H1 (cell line): Measurements from ENCODE around the gene RPS6KA4. TPM values are rescaled to one million over a fixed set of nuclear protein-coding genes. Genes with fewer than 3 reads are reported as not detected.

Experiments
- CTCF ChIA-PET: fragments of 300-600 bp; sonication (Branson Sonifier 250); formaldehyde crosslinking; loops from one replicate; lab custom pipeline; 2021; ENCODE audit not compliant: partially characterized antibody; lab: Charles Lee
- POLR2A ChIA-PET: fragments of 300-600 bp; sonication (Branson Sonifier 250); formaldehyde crosslinking; loops from one replicate; lab custom pipeline; 2021; ENCODE audit warnings: inconsistent platforms; ENCODE audit not compliant: partially characterized antibody; lab: Charles Lee
- DNase-seq, 2 experiments: peaks; one replicate each; pipeline versions ENCODE4 v3.0.0 to v3.0.0-alpha.2; 2010 to 2022; ENCODE audit warnings: low spot score in 2 of 2, low read depth in 1 of 2, mixed read lengths in 1 of 2
- FAIRE-seq: peaks from 2 replicates; lab custom pipeline; 2011; peaks lifted over from hg19 to GRCh38; lab: Jason Lieb, UNC
- H2AFZ ChIP-seq: 2 replicates; pipeline ENCODE4 v1.8.1; 2012; ENCODE audit warnings: low read length, inconsistent platforms
- H2AK5ac ChIP-seq: 2 replicates; pipeline ENCODE4 v1.6.1; 2013; ENCODE audit warnings: low read depth, low read length
- H2BK120ac ChIP-seq: replicated peaks from 2 replicates; pipeline ENCODE3; 2013; ENCODE audit warnings: low read depth, low read length, inconsistent platforms
- H2BK12ac ChIP-seq: 2 replicates; pipeline ENCODE4 v1.6.1; 2013; ENCODE audit warnings: low read depth, low read length
- H2BK15ac ChIP-seq: 2 replicates; pipeline ENCODE4 v1.6.1; 2013; ENCODE audit warnings: low read length
- H2BK20ac ChIP-seq: 2 replicates; pipeline ENCODE4 v1.6.1; 2013; ENCODE audit warnings: low read length
- H2BK5ac ChIP-seq: 2 replicates; pipeline ENCODE4 v1.6.1; 2013; ENCODE audit warnings: low read depth, low read length
- H3K14ac ChIP-seq: 2 replicates; pipeline ENCODE4 v1.6.1; 2013; ENCODE audit warnings: inconsistent platforms; ENCODE audit not compliant: insufficient read length
- H3K18ac ChIP-seq: 2 replicates; pipeline ENCODE4 v1.6.1; 2013; ENCODE audit warnings: low read length; ENCODE audit errors: extremely low read depth
- H3K23ac ChIP-seq: 2 replicates; pipeline ENCODE4 v1.6.1; 2013; ENCODE audit warnings: inconsistent platforms; ENCODE audit not compliant: insufficient read length
- H3K23me2 ChIP-seq: 2 replicates; pipeline ENCODE4 v1.6.1; 2013; ENCODE audit warnings: low read depth, low read length
- H3K27ac ChIP-seq: 2 replicates; pipeline ENCODE4 v1.6.1; 2011; ENCODE audit warnings: low read depth, low read length, inconsistent platforms
- H3K27me3 ChIP-seq, 4 experiments: replicated peaks in 1 of 4; 1 replicate in 1 of 4; 2 replicates in 3 of 4; pipeline versions ENCODE4 v1.6.1 to v1.8.1; 2011 to 2013; ENCODE audit warnings: low read length in 3 of 4, mild to moderate bottlenecking in 3 of 4, inconsistent platforms in 2 of 4, mixed read lengths in 2 of 4, moderate library complexity in 1 of 4; ENCODE audit not compliant: control insufficient read depth in 3 of 4, insufficient read depth in 3 of 4; ENCODE audit errors: extremely low read depth in 1 of 4
- H3K36me3 ChIP-seq, 4 experiments: 2 replicates each; pipeline versions ENCODE4 v1.6.1 to v1.8.1; 2011 to 2013; ENCODE audit warnings: mild to moderate bottlenecking in 4 of 4, low read length in 3 of 4, moderate library complexity in 2 of 4, control low read depth in 1 of 4, inconsistent platforms in 1 of 4; ENCODE audit not compliant: insufficient read depth in 4 of 4, control insufficient read depth in 2 of 4
- H3K4ac ChIP-seq: replicated peaks from 2 replicates; pipeline ENCODE3; 2013; ENCODE audit warnings: low read length, low read depth, mixed read lengths, inconsistent platforms; ENCODE audit not compliant: insufficient read length
- H3K4me1 ChIP-seq, 4 experiments: replicated peaks in 1 of 4; 1 replicate in 1 of 4; 2 replicates in 3 of 4; pipeline versions ENCODE4 v1.6.1 to v1.8.1; 2011 to 2013; ENCODE audit warnings: low read length in 3 of 4, inconsistent platforms in 2 of 4, mixed read lengths in 1 of 4; ENCODE audit not compliant: insufficient read depth in 4 of 4, control insufficient read depth in 3 of 4
- H3K4me2 ChIP-seq, 2 experiments: 2 replicates each; pipeline versions ENCODE4 v1.6.1 to v1.8.1; 2011 to 2013; ENCODE audit warnings: low read depth in 2 of 2, low read length in 2 of 2, control low read depth in 1 of 2, inconsistent platforms in 1 of 2, mild to moderate bottlenecking in 1 of 2; ENCODE audit not compliant: insufficient read depth in 1 of 2
- H3K4me3 ChIP-seq, 4 experiments: fragments of 200-600, 300-600 bp in 1 of 4; sonication (generic), shearing (Covaris generic), sonication (Bioruptor Twin) in 1 of 4; 2 replicates each; pipeline versions ENCODE4 v1.5.1 to v1.8.1; 2011 to 2016; ENCODE audit warnings: low read length in 4 of 4, low read depth in 3 of 4, control low read depth in 2 of 4, inconsistent platforms in 2 of 4, mild to moderate bottlenecking in 2 of 4, mixed read lengths in 1 of 4, moderate library complexity in 1 of 4; ENCODE audit not compliant: insufficient read depth in 2 of 4; ENCODE audit errors: extremely low read depth in 1 of 4
- H3K56ac ChIP-seq: replicated peaks from 2 replicates; pipeline ENCODE3; 2013; ENCODE audit warnings: low read depth, mild to moderate bottlenecking, mixed read lengths, low read length, inconsistent platforms; ENCODE audit not compliant: insufficient read length
- H3K79me1 ChIP-seq: 2 replicates; pipeline ENCODE4 v1.6.1; 2013; ENCODE audit warnings: low read depth, low read length, control low read depth
- H3K79me2 ChIP-seq, 2 experiments: 2 replicates each; pipeline versions ENCODE4 v1.6.1 to v1.8.1; 2012 to 2013; ENCODE audit warnings: low read length in 2 of 2, mild to moderate bottlenecking in 2 of 2, inconsistent platforms in 1 of 2; ENCODE audit not compliant: insufficient read depth in 2 of 2, control insufficient read depth in 1 of 2
- H3K9ac ChIP-seq, 4 experiments: replicated peaks in 1 of 4; 1 replicate in 1 of 4; 2 replicates in 3 of 4; pipeline versions ENCODE4 v1.6.1 to v1.8.1; 2011 to 2013; ENCODE audit warnings: low read depth in 3 of 4, low read length in 3 of 4, control low read depth in 2 of 4, mild to moderate bottlenecking in 2 of 4, moderate library complexity in 2 of 4, inconsistent platforms in 1 of 4; ENCODE audit errors: extremely low read depth in 1 of 4
- H3K9me3 ChIP-seq, 2 experiments: 2 replicates each; pipeline versions ENCODE4 v1.6.1 to v1.8.1; 2012 to 2013; ENCODE audit warnings: mild to moderate bottlenecking in 2 of 2, moderate library complexity in 2 of 2, control low read depth in 1 of 2, inconsistent platforms in 1 of 2, low read depth in 1 of 2, low read length in 1 of 2, mixed read lengths in 1 of 2; ENCODE audit not compliant: insufficient read depth in 2 of 2
- H4K20me1 ChIP-seq, 2 experiments: replicated peaks in 1 of 2; 2 replicates each; pipeline versions ENCODE3 to v1.8.1; 2011 to 2013; ENCODE audit warnings: inconsistent platforms in 2 of 2, low read length in 2 of 2, mild to moderate bottlenecking in 1 of 2; ENCODE audit not compliant: insufficient read depth in 2 of 2, control insufficient read depth in 1 of 2
- H4K5ac ChIP-seq: 2 replicates; pipeline ENCODE4 v1.6.1; 2013; ENCODE audit warnings: low read length, low read depth, mixed read lengths, inconsistent platforms; ENCODE audit not compliant: insufficient read length
- H4K8ac ChIP-seq: 2 replicates; pipeline ENCODE4 v1.8.0; 2013; ENCODE audit warnings: mild to moderate bottlenecking, moderate library complexity, low read length, inconsistent platforms; ENCODE audit not compliant: insufficient read depth; ENCODE audit errors: extremely low read depth
- H4K91ac ChIP-seq: replicated peaks from 2 replicates; pipeline ENCODE3; 2013; ENCODE audit warnings: low read length, mixed read lengths, inconsistent platforms; ENCODE audit not compliant: insufficient read length
- CHD2 ChIP-seq: IDR thresholded peaks from 2 replicates; pipeline ENCODE4 v1.6.1; 2012; ENCODE audit warnings: low read length, improper control_type of control experiment
- HDAC2 ChIP-seq, 2 experiments: fragments of 300-600 bp in 1 of 2; sonication (generic) in 1 of 2; IDR thresholded peaks; 2 replicates each; pipeline ENCODE4 v1.6.1; 2011 to 2012; ENCODE audit warnings: low read depth in 2 of 2, low read length in 2 of 2, mild to moderate bottlenecking in 2 of 2, moderate library complexity in 2 of 2, borderline replicate concordance in 1 of 2, inconsistent platforms in 1 of 2
- MAFK ChIP-seq: IDR thresholded peaks from 2 replicates; pipeline ENCODE4 v1.6.1; 2012; ENCODE audit warnings: low read depth, mild to moderate bottlenecking, improper control_type of control experiment, low read length
- NANOG ChIP-seq: IDR thresholded peaks from 2 replicates; pipeline ENCODE4 v1.6.1; 2011; ENCODE audit warnings: low read length, low read depth, mild to moderate bottlenecking, inconsistent platforms; ENCODE audit not compliant: insufficient read depth, poor library complexity, severe bottlenecking
- RAD21 ChIP-seq, 2 experiments: IDR thresholded peaks in 1 of 2; conservative IDR thresholded peaks in 1 of 2; 2 replicates each; pipeline ENCODE4 v1.6.1; 2011; ENCODE audit warnings: low read depth in 2 of 2, low read length in 2 of 2, improper control_type of control experiment in 1 of 2, inconsistent platforms in 1 of 2, mild to moderate bottlenecking in 1 of 2, moderate library complexity in 1 of 2
- RFX5 ChIP-seq: IDR thresholded peaks from 2 replicates; pipeline ENCODE4 v1.6.1; 2011; ENCODE audit warnings: low read depth, low read length, improper control_type of control experiment, borderline replicate concordance
- SIN3A ChIP-seq, 2 experiments: IDR thresholded peaks in 1 of 2; conservative IDR thresholded peaks in 1 of 2; 2 replicates each; pipeline ENCODE4 v1.6.1; 2011 to 2012; ENCODE audit warnings: low read length in 2 of 2, improper control_type of control experiment in 1 of 2, low read depth in 1 of 2, mild to moderate bottlenecking in 1 of 2
- TAF1 ChIP-seq: IDR thresholded peaks from 2 replicates; pipeline ENCODE4 v1.6.1; 2011; ENCODE audit warnings: mild to moderate bottlenecking, low read depth, low read length
- USF2 ChIP-seq: IDR thresholded peaks from 2 replicates; pipeline ENCODE4 v1.6.1; 2011; ENCODE audit warnings: low read length, improper control_type of control experiment
- WGBS, 2 experiments: shearing (Covaris generic) in 1 of 2; methylation state at CpG; one replicate each; pipeline versions ENCODE4 v1.1.6 to v1.1.7; 2013 to 2015; ENCODE audit warnings: low lambda C conversion rate in 2 of 2, mixed read lengths in 2 of 2, inconsistent platforms in 1 of 2, low coverage in 1 of 2, missing lambda C conversion rate in 1 of 2; ENCODE audit not compliant: insufficient replicate concordance in 2 of 2, insufficient coverage in 1 of 2, insufficient read length in 1 of 2; ENCODE audit errors: extremely low coverage in 1 of 2, missing lambda C conversion rate in 1 of 2; 5-methylcytosine and 5-hydroxymethylcytosine counted together
- polyA plus RNA-seq, 7 experiments: library from polyadenylated mRNA; depleted of rRNA in 3 of 7; stranded (reverse) in 5 of 7; unstranded in 2 of 7; fragments of >200 nt in 5 of 7; fragments of 200-250 nt in 2 of 7; gene quantifications; 1 replicate in 5 of 7; 2 replicates in 1 of 7; 4 replicates in 1 of 7; pipeline versions ENCODE4 v1.2.1 to v1.2.3, GENCODE V29; 2011 to 2013; ENCODE audit warnings: missing spikeins in 2 of 7, mixed read lengths in 2 of 7
- total RNA-seq: library from RNA; stranded (reverse); fragmentation: NEBNext Ultra II Directional; extraction: Animal tissue kit (Norgen Biotek cat#: 25700); gene quantifications from 2 replicates; pipeline ENCODE4 v1.2.1, GENCODE V29; 2021

RPS6KA4 gene
- total and polyA plus RNA-seq, 2 of the 8 experiments (the other 6 are each of a cell fraction or from before 2014, with no cell fraction given) = 8.2 to 12.6 TPM

GRCh38 chr11:64352099-64352994 lies 6.6 kb upstream of the RPS6KA4 start:
- H2BK5ac ChIP-seq = no peak overlapping the region
- H3K14ac ChIP-seq = no peak overlapping the region
- no peak overlapping the region for H3K4me2 ChIP-seq
- no peaks in the 10 kb centered on the region for H3K79me2 ChIP-seq
- no peak overlapping the region for H3K27ac ChIP-seq
- no peak overlapping the region for H3K18ac ChIP-seq
- H2AFZ ChIP-seq = no peak overlapping the region
- no peak overlapping the region for H4K91ac ChIP-seq
- DNase-seq = no peak
- no peak overlapping the region for H2BK20ac ChIP-seq
- no peak overlapping the region for H3K4me3 ChIP-seq
- H3K23ac ChIP-seq = no peak overlapping the region
- H3K9ac ChIP-seq = no peak overlapping the region
- H3K36me3 ChIP-seq = no peaks in the 10 kb centered on the region
- FAIRE-seq = no peak
- H3K79me1 ChIP-seq = no peaks in the 10 kb centered on the region
- no peak overlapping the region for H4K8ac ChIP-seq
- no peaks in the 10 kb centered on the region for H3K23me2 ChIP-seq
- whole genome bisulfite sequencing, 2 experiments = 86% methylated on average over 27 of the region's 33 CpGs; no CpG with 5 or more reads in 1 of the 2 experiments
- no peak overlapping the region for H3K56ac ChIP-seq
- peaks cover 0 to 16% (median 11%) of the 10 kb centered on the region in 4 experiments; a peak in 6 of 7 replicates for H3K4me1 ChIP-seq
- H3K9me3 ChIP-seq = no peaks in the 10 kb centered on the region
- ChIA-PET POLR2A (interaction anchor here (0.6 to 6.2 kb wide), 10 partner anchors 8 to 167 kb away, joined by 3 to 47 read pairs (median 4); partner anchors contain the start of genes CCDC88B, FERMT3, PRDX5 and STIP1), CTCF (interaction anchor here (0.6 to 37.6 kb wide), 16 partner anchors 11 to 297 kb away, joined by 3 to 614 read pairs (median 4); partner anchors contain the start of genes CATSPERZ, CCDC88B, ESRRA and PLCB3)
- no peak overlapping the region for H2BK15ac ChIP-seq
- H2AK5ac ChIP-seq = no peak overlapping the region
- H3K4ac ChIP-seq = no peak overlapping the region
- H4K20me1 ChIP-seq = no peaks in the 10 kb centered on the region
- no peak overlapping the region for H2BK120ac ChIP-seq
- H3K27me3 ChIP-seq = no peaks in the 10 kb centered on the region
- H4K5ac ChIP-seq = no peak overlapping the region
- H2BK12ac ChIP-seq = 0 out of 2 replicates have a peak overlapping the region, but pooled peaks have one; percentile 27
- TF ChIP-seq HDAC2 (IDR thresholded peaks at IDR 0.05; ENCODE audit: borderline replicate concordance in 1 of 2, low read depth in 2 of 2, low read length in 2 of 2) = no peak
- no peak for TF ChIP-seq NANOG
- no peak for TF ChIP-seq USF2
- TF ChIP-seq MAFK = no peak
- TF ChIP-seq TAF1 = no peak
- no peak for TF ChIP-seq SIN3A (conservative IDR thresholded peaks at IDR 0.05 in 1 of 2, IDR thresholded peaks at IDR 0.05 in 1 of 2; ENCODE audit: low read depth in 1 of 2, low read length in 2 of 2)
- no peak for TF ChIP-seq CHD2
- TF ChIP-seq RFX5 = no peak
- TF ChIP-seq RAD21 (IDR thresholded peaks at IDR 0.05 in 1 of 2, conservative IDR thresholded peaks at IDR 0.05 in 1 of 2; ENCODE audit: low read depth in 2 of 2, low read length in 2 of 2) = no peak
